Raji (cell line): ENCODE data around the gene ARL1.

ENCODE experiments used
- POLR2A ChIP-seq: IDR thresholded peaks from 2 replicates; pipeline ENCODE4 v1.6.1; 2011; ENCODE audit warnings: low read depth, low read length, control low read depth; ENCODE audit not compliant: insufficient read depth

ARL1 gene

DNA sequence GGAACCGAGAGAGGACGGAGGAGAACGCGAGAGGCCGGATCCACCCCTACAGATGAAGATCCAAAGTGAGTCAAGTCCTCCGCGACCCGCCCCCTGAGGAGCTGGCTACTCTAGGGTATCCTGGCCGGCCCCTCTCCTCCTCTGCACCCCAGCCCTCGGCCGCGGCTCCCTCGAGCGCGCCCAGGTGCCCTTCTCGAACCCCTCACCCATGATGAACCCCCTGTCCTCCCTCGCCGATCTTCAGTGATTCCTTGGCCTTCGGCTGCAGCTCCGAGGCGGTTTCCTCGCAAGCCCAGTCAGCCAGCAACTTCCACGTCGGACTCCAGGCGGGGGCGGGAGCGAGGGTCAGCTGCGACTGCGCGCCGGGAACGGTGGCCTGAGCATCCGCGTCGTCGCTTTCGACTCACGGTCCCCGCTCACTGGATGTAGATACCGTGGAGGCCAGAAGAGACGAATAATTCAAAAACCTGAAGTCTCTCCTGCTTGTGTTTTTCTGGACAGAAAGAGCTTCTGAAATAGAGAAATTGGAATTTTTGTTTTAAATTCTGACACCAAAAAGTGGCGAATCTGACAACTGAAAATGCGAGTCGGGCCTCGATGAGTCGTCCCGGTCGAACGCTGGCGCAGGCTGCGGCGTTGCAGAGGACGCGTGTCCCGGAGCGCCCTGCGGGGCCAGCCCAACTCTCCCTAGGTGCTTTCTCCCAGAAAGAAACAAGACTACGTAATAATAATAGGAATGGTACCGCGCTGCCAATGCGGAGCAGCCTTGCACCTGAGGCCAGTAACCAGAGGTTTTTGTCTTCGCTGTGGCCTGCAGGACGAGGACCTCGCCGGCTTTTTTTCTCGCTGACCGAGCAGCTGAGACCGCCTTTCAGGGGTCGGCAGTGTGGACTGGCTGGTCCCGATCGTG lies at the start of gene ARL1:
TSS of gene ARL1 (minus strand) at position 337 of the 910 bp plus-strand sequence. CDS start at position 210, 127 bp downstream.
- TF ChIP-seq POLR2A = peak; percentile 53

DNA sequence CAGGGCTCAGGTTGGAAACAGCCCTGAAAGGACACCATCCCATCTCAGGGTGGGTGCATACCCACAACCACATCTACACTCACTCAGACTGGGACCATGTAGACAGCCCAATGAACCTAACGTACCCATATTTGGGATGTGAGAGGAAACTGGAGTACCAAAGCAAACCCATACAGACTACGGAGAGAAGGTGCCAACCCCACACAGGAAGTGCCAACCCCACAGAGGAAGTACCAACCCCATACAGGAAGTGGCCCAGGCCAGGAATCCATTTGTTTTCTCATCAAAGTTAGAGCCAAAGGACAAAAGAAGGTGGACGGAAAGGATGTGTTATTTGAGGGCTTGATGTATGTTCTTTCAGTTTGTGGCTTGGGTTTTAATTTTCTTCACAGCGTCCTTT lies 48.1 kb upstream of the ARL1 start:
- no peak for TF ChIP-seq POLR2A

DNA sequence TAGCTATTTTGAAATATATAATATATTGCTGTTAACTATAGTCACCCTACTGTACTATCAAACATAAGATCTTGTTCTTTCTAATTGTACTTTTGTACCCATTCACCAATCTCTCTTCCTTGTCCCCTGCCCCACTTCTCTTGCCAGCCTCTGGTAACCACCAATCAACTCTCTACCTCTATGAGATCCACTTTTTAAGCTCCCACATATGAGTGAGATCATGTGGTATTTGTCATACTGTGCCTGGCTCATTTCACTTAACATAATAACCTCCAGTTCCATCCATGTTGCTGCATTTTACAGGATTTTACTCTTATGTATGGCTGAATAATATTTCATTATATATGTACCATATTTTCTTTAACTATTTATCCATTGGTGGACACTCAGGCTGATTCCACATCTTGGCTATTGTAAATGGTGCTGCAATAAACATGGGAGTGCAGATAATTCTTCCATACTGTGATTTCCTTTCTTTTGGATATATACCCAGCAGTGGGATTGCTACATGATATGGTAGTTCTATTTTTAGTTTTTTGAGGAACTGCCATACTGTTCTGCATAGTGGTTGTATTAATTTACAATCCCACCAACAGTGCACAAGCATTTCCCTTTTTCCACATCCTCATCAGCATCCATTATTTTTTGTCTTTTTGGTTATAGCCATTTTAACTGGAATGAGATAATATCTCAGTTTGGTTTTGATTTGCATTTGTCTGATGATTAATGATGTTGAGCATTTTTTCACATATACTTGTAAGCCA lies 34.1 kb upstream of the ARL1 start:
- no peak for TF ChIP-seq POLR2A

DNA sequence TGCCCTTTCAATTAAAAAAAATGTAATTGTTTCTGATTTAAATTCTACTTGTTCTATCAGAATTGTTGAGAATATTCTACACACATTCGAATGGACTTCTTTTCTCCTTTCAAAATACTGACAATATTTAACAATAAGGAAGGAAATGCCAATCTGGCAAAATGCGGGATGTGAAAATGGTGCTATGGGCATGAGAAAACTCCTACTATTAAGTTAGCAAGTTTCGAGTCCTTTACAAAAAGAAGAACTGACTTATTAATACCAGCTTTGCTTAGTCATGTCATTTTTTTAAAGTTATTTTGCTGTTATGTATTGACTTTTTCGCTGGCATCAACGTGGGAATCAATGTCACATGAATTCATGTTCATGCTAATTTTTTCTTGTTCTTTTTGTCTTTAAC lies 31.7 kb upstream of the ARL1 start:
- TF ChIP-seq POLR2A = no peak

DNA sequence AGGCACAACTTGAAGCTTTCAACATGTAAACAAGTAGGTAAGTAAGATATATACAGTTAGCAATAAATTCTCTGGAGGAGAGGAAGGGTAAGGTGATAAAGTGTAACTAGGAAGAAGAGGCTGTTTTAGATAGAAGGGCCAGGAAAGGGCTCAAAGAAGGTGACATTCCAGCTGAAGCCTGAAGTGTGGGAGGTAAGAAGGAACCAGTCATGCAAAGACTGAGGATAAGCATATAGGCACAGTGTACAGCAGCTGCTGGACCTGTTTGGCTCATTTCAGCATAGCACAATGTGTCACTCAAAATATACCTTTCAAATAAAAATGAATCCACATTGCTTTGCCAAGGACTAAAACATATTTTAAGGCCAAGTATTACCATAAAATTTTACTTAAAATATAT lies 28.6 kb upstream of the ARL1 start:
- TF ChIP-seq POLR2A = no peak

DNA sequence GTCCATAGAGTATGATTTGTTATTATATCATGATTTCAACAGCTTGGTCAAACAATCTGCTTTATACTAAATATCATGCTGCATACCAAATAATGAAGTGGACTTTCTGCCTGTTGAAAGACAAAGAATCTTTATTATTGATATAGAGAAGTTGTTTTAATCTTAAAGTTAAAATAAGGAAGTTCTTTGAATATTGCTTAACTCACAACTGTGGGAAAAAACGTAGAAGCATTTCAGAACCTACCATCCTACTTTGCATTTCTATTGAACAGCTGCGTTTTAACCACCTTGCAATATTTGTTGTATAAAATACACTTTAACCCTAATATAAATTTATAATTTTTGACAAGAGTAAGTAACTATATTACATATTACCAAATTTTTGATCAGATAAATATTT lies 22.9 kb upstream of the ARL1 start:
- TF ChIP-seq POLR2A = no peak

DNA sequence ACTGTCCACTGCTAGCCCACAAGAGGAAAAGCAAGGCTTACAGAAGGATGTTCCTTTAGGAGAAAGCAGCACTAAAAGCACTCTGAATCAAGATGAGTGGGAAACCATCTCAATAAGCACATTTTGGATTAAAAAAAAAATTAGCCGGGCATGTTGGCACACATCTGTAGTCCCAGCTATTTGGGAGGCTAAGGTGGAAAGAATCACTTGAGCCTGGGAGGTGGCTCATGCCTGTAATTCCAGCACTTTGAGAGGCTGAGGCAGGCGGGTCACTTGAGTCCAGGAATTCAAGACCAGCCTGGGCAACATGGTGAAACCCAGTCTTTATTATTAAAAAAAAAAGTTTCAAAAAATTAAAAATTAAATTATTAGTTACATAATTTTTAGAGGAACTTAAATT lies 17.0 kb upstream of the ARL1 start:
- no peak for TF ChIP-seq POLR2A

DNA sequence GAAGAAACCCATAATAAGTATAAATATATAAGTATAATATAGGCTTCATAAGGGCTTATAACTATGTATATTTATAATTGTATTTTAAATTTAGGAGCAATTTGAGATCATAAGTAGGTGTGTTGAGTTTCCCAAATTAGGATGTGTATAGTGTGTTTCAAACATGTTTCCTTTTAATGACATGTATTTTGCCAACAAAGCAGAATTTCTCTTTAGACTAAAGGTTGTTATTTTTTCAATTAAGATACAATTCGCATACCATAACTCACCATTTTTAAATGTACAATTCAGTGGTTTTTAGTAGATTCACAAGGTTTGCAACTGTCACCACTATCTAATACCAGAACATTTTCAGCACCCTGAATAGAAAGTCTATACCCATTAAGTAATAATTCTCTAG lies 7.7 kb upstream of the ARL1 start:
- TF ChIP-seq POLR2A = no peak

DNA sequence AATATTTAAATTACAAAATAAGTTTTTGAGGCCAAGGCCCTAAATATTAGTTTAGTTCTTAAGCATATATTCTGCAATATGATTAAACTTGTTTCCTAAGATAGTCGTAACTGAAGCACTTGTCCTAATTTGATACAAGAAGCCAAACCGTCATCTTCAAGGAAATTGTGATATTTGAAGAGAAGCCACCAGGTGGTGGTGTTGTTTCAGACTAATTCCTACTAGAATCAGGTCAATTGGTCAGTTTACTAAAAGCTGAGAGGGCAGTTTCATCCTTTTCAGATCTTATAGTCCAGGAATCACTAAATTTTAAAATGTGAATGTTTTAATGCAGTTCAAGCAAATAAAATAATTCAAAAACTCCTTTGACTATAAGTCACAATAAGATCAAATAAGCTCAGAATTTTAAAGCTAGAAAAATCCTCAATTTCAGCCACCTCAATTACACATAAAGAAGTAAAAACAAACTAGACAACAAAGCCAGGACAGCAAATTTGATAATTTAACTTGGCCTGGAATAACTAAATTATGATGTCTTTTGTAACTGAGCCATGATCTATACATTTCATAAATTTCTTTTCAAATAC lies 7.1 kb upstream of the ARL1 start:
- TF ChIP-seq POLR2A = no peak

DNA sequence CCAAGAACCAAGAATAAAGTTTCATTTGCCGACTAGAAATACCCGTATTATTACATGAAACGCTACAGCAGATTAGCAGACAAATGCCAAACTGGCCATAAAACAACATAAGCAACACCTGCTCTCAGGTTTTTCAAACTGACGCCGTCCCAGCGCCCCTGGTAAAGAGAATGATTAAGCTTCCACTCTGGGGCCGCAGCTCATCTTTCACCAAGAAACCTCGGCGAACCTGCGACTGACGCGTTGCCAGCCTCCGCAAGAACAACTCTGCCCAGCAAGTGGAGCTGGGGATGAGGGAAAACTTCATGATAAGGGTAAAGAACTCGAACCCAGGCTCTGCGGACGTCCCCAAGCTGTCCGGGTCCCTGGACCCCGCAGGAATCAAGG lies 530 bp downstream of the ARL1 start:
- TF ChIP-seq POLR2A = no peak

DNA sequence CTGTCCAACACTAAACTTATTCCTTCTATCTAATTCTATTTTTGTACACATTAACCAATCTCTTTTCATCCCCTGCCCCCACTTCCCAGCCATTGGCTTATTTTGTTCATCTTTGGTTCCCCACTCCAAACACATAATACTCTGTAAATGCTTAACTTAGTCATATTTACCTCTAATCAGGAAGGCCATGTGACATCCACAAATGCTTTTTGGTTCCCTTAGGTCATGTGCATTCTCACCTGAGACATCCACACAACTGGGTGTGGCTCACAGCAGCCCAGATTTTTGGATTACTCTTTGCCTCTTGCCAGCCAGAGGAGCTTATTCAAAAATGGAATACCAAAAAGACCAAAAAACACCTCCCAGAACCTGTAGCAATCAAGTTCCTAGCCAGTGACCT lies 28.4 kb downstream of the ARL1 start:
- TF ChIP-seq POLR2A = no peak

DNA sequence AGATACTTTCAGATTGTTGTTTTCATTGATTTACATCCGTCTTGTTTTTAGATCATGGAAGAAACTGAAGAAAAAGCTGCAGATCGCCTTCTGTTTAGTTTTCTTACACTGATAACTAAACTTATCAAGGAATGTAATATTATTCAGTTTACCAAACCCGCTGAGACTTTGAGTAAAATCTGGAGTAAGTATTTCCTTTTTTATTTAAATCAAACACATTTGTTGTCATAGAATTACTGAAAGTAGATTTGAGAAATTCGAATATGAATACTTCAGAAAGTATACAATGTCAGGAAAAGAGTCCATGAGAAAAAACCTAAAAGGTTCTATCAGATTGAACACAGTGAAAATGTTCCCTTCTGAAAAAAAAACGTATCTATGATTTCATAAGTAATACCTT lies 32.0 kb downstream of the ARL1 start:
- no peak for TF ChIP-seq POLR2A

DNA sequence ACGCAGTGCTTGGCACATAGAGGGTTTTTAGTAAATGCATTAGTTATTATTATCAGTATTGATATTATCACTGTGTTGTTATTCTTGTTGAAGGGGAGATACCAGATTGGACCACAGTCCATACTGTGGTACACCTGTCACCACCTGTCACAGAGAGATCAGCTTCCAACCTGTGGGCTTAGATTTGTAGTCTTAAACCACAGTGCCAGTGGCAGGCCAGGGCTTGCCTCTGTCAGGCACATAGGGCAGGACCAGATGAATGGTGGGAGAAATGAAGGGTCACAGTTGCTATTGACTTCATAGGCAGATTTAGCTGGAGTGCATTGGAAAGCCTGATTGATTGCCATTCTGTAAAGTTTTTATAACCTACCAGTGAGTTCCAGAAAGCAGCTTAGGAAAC lies 35.1 kb downstream of the ARL1 start:
- TF ChIP-seq POLR2A = no peak

DNA sequence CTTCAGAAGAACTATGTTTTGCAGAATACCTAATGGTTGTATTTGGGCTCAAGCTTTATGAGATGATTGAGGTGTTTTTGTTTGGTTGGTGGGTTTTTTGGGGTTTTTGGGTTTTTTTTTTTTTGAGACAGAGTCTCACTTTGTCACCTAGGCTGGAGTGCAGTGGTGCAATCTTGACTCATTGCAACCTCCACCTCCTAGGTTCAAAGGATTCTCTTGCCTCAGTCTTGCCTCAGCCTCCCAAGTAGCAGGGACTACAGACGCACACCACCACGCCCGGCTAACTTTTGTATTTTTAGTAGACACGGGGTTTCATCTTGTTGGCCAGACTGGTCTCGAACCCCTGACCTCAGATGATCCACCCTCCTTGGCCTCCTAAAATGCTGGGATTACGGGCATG lies 39.6 kb downstream of the ARL1 start:
- no peak for TF ChIP-seq POLR2A

DNA sequence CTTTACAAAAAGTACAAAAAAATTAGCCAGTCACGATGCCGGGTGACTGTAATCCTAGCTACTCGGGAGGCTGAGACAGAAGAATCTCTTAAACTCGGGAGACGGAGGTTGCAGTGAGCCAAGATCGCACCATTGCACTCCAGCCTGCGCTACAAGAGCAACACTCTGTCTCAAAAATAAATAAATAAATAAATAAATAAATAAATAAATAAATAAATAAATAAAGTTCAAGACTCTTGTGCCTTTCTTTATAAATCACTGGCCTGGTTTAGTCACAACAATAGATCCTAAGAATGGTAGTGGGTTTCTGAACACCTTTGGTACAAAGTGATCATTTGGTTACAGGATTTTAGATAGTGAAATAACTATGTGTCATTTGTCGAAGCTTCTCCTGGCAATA lies 46.1 kb downstream of the ARL1 start:
- no peak for TF ChIP-seq POLR2A

DNA sequence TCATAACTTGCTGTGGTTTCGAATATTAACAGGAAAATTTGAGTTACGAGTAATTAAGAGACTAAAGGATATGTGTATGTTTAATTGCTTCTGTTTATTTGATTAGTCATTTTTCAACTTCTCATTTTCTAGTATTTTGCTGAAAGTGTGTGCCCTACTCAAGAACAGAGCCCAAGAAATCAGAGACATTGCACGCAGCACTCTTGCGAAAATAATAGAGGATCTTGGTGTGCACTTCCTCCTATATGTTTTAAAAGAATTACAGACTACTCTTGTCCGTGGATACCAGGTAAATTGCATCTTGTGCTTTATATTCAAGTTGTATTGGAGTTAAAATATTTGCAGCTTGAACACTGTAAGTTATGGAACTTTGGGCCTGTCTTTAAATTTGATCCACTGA lies 50.8 kb downstream of the ARL1 start:
- TF ChIP-seq POLR2A = no peak
